ENCODE data around the gene GAS2L2.

Gene GAS2L2

GRCh38 chr17:35745246-35745645 is 7.8 kb downstream of the GAS2L2 start:
- no peak for DNase-seq

- DNase-seq, result no peak
Observed at GRCh38 chr17:35744830-35745229, 8.2 kb downstream of the GAS2L2 start.

GRCh38 chr17:35743626-35744328 is 9.3 kb downstream of the GAS2L2 start:
- no peak for DNase-seq

- no peak for DNase-seq
Observed at GRCh38 chr17:35742896-35743477, 10.1 kb downstream of the GAS2L2 start.

DNA sequence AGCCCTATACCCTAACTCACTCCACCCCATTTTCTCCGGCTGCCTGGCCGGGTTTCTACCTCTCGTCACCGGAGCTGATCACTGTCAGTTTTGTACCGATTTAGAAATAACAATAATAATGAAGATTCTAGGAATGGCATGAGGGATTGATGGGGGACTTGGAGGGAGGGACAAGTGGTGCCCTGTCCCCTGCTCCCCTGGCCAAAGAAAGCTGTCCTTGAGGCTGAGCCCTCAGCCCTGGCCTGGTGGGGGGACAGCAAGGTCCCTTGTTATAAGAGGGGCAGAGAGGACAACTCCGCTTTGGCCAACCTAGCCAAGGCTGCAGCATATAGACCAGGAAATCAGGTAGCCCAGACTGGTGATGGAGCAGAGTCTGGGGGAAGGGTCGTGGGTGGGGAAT is 10.5 kb downstream of the GAS2L2 start:
- no peak for DNase-seq

DNA sequence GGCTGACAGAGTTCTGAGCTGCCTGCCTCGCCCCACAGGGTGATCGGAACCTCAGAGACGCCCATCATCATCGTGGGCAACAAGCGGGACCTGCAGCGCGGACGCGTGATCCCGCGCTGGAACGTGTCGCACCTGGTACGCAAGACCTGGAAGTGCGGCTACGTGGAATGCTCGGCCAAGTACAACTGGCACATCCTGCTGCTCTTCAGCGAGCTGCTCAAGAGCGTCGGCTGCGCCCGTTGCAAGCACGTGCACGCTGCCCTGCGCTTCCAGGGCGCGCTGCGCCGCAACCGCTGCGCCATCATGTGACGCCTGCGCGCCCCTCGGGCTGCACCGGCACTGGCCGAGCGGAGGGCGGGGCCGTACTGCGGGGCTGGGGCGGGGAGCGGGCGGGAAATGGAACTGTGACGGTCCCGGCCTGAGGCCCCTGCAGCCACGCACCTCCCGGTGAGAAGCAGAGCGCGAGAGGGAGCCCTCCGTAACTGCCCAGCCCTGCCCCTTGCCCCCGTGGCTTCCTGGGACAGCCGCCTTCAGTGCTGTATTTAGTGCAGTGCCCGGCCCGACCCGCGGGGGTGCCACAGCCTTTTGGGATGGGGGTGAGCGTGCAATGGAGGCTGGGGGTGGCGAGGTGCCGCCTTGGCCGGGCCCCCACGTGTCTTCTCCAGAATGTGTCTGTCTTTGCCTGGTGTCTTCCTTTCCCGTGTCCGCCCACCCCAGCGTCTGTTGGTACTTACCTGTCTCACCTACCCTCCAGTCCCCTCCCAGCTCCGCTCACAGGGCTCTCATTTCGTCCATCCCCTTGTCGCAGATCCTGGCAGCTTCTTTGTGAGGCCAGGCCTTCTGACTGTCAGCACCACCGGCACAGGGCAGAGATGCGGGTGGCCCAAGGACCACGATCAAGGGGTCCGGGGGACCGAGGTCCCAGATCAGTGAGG is 11.8 kb downstream of the GAS2L2 start:
- no peak for DNase-seq

- no peak for DNase-seq
Observed at GRCh38 chr17:35740216-35740615, 12.8 kb downstream of the GAS2L2 start.

DNA sequence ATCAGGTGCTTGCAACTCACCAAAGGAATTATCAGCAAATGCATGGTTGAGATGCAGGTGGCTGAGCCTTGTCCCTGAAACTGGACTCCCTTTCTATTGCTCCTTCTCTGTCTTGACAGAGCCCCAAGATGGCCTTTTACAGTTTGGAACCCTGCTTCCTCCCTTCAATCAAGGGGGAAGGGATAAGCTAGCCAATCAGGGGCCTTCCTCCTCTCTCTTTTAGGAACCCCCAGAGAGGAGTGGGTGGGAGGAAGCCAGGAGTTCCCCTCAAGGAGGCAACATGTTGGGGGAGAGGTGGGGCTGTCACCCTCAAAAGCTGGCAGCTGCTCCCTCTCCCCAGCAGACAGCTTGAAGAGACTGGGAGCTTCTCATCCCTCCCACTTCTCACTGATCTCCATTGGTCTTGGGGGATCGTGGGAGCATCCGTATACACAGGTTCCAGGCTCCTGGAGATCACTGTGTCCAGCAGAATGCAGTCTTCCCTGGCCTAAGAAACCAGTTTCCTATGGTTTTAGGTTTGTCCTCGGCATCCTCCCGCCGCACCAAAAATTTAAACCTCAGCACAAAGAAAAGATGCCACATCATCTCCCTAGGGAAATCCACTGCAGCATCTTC is 14.4 kb downstream of the GAS2L2 start:
- DNase-seq, result no peak

DNA sequence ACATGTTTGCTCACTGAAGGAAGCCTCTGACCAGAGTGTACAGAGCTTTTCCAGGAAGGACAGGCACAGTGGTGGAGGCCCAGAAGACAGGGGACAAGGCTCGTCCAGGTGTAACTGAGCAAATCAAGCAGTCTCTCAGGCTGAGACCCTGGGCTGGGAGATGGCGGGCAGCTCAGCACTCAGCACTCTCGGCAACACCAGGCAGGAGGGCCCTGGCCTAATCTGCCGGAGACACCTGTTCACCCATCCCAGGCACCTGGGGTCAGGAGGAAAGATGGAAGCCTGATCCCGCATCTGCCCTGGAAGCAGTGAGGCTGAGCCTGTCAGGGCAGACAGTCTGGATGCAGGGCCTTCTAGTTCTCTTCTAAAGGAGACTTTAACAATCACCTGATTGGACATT is 16.8 kb downstream of the GAS2L2 start:
- DNase-seq, result no peak

- DNase-seq, result no peak
Observed at GRCh38 chr17:35735036-35735805, 17.8 kb downstream of the GAS2L2 start.

DNA sequence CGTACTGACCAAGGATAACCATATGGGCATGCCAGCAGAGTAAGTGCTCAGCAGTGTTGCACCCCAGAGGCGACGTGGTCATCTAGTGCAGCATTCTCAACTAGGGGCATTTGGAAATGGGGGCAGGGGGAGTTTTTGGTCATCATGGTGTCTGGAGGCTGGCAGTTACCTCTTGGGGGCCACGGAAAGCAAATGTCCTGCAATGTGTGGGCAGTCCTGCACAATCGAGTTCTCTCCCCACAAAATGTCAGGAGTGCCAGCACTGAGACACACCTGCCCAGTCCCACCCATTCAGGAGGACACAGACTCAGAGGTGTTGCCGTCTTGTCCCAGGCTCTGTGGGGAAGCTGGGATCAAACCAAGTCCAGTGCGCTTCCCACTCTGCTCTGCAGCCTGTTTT is 18.6 kb downstream of the GAS2L2 start:
- DNase-seq, result no peak

DNA sequence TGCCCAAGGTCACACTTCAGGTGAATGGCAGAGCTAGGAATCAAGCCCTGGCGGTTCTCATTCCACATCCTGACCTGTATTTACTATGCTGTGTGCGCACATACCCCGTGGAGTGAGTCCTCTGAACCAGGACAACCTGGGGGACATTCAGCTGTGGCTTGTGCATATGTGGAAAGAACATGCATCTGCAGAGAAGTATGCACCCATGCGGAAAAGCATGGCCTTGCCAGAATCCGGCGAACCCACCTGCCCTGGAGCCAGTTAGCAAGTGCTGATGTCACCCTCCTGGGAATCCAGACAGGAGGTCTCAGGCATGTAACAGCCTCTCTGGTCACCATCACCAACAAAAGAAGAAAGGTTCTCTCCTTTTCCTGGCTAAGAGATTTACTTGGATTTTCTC is 19.7 kb downstream of the GAS2L2 start:
- no peak for DNase-seq

GRCh38 chr17:35732806-35733136 is 20.3 kb downstream of the GAS2L2 start:
- DNase-seq, result no peak

GRCh38 chr17:35731917-35732805 is 20.9 kb downstream of the GAS2L2 start:
- DNase-seq, result no peak

GRCh38 chr17:35731239-35731916 is 21.7 kb downstream of the GAS2L2 start, which contains the start of gene RASL10B:
Gene RASL10B (plus strand): TSS chr17:35731639. CDS start chr17:35735185, 3,546 bp downstream.
- no peak for DNase-seq

DNA sequence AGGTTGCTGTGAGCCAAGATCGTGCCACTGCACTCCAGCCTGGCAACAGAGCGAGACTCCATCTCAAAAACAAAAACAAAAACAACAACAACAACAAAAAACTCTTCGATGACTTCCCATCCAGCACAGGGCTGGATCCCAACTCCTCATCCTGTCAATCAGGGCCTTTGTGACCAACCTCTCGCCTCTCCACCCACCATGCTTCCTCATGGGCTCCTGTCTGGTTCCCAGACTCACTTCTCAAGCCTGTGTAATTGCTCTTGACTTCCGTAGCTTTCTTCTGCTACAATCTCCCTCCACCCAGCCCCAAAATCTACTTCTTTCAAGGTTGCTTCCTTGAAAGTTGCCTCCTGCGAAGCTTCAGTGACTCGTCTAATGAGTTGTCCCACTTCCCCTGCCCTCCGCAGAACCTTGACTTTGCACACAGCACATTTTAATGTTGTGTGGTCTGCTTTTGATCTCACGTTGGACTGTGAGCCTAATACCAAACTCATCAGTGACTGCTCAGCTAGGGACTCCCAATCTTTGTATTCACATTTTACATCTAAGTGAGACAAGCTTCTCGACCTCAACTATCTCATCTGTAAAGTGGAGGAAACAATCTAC is 22.5 kb downstream of the GAS2L2 start:
- no peak for DNase-seq

GRCh38 chr17:35729405-35729833 is 23.6 kb downstream of the GAS2L2 start:
- no peak for DNase-seq

DNA sequence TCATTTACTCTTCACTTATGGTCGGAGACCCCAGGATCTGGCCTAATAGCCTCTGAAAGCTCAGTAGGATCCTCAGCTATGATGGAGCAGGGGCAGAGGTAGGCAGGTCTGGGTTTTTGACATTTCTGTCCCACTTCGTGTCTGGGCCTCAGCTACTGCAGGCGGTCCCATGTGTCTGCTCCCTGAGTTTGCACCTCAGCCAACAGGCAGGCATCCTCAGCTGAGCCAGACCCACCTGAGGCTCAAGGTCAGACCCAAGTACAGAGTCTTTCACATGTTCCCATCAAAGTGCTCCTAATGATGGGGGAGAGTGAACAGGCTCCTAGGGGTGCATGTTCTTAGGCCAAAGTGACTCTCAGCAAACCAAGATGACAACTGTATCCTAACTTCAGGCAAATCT is 24.5 kb downstream of the GAS2L2 start:
- DNase-seq, result no peak

DNA sequence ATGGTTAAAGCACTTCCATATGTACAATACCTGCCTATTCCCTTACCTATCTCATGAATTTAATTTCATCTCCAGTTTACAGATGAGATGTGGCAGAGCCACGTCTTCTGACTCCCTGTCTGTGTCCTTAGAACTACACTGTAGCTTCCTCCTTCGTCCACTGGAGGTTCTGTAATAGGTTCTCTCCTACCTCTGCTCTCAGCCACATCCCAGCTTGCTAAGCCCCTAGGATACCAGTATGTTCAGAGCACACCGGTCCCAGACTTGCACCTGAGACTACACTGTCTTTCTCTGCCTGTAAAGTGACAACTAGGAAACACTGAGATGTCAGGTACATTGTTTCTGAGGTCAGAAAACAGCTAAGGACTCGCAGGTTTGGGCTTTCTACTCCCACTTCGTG is 25.4 kb downstream of the GAS2L2 start:
- DNase-seq, result no peak

- DNase-seq, result no peak
Observed at GRCh38 chr17:35726953-35727460, 26.0 kb downstream of the GAS2L2 start.

Measured in NCI-H2029 treated with DMSO at 0.1 percent for 48 hours (cell line).